Measurements from ENCODE around the gene EVA1B.

EVA1B gene

GRCh38 chr1:36350659-36351226 is 27.3 kb upstream of the EVA1B start:
- TF ChIP-seq CSDC2 (CRISPR knock-in tag; IDR thresholded peaks at IDR 0.05) (0 out of 2 replicates have a peak, but pooled peaks have one; percentile 15), ZFP3 (CRISPR knock-in tag; IDR thresholded peaks at IDR 0.05) (0 out of 2 replicates have a peak, but pooled peaks have one; percentile 16), TSHZ2 (CRISPR knock-in tag; IDR thresholded peaks at IDR 0.05) (no peak)
- ATAC-seq = peak; percentile 77

- ATAC-seq = no peak
- TF ChIP-seq ZNF565 (CRISPR knock-in tag; conservative IDR thresholded peaks at IDR 0.05; ENCODE audit: low read depth) (no peak), PPARA (CRISPR knock-in tag; IDR thresholded peaks at IDR 0.05; ENCODE audit: borderline replicate concordance) (no peak), ISL1 (CRISPR knock-in tag; IDR thresholded peaks at IDR 0.05) (no peak), ZFP30 (CRISPR knock-in tag; IDR thresholded peaks at IDR 0.05) (no peak), CSRNP3 (CRISPR knock-in tag; IDR thresholded peaks at IDR 0.05) (no peak), TOX (CRISPR knock-in tag; IDR thresholded peaks at IDR 0.05; ENCODE audit: borderline replicate concordance) (no peak), TSHZ2 (CRISPR knock-in tag; IDR thresholded peaks at IDR 0.05) (no peak), RARB (CRISPR knock-in tag; IDR thresholded peaks at IDR 0.05) (no peak), ZNF8 (CRISPR knock-in tag; IDR thresholded peaks at IDR 0.05) (no peak)
Measured at GRCh38 chr1:36349839-36350238, 26.4 kb upstream of the EVA1B start.

- ATAC-seq = no peak
- TF ChIP-seq TSHZ2 (CRISPR knock-in tag; IDR thresholded peaks at IDR 0.05) (no peak), ZNF565 (CRISPR knock-in tag; conservative IDR thresholded peaks at IDR 0.05; ENCODE audit: low read depth) (no peak), SNAI2 (CRISPR knock-in tag; IDR thresholded peaks at IDR 0.05) (no peak), ISL1 (CRISPR knock-in tag; IDR thresholded peaks at IDR 0.05) (no peak), PPARA (CRISPR knock-in tag; IDR thresholded peaks at IDR 0.05; ENCODE audit: borderline replicate concordance) (no peak), ZNF70 (CRISPR knock-in tag; IDR thresholded peaks at IDR 0.05) (no peak), RARB (CRISPR knock-in tag; IDR thresholded peaks at IDR 0.05) (no peak)
Measured at GRCh38 chr1:36349241-36349671, 25.8 kb upstream of the EVA1B start.

- no peak for ATAC-seq
- TF ChIP-seq OSR1 (CRISPR knock-in tag; IDR thresholded peaks at IDR 0.05) (no peak), TSHZ2 (CRISPR knock-in tag; IDR thresholded peaks at IDR 0.05) (no peak), CREB5 (CRISPR knock-in tag; IDR thresholded peaks at IDR 0.05; ENCODE audit: low read depth) (no peak), TOX (CRISPR knock-in tag; IDR thresholded peaks at IDR 0.05; ENCODE audit: borderline replicate concordance) (no peak), GLIS3 (CRISPR knock-in tag; IDR thresholded peaks at IDR 0.05) (no peak), BACH2 (CRISPR knock-in tag; IDR thresholded peaks at IDR 0.05; ENCODE audit: borderline replicate concordance) (no peak), POU6F1 (CRISPR knock-in tag; IDR thresholded peaks at IDR 0.05; ENCODE audit: borderline replicate concordance, low read depth) (no peak), ZNF8 (CRISPR knock-in tag; IDR thresholded peaks at IDR 0.05) (no peak)
Measured at GRCh38 chr1:36346741-36347370, 23.4 kb upstream of the EVA1B start.

Data from SK-N-SH treated with all-trans-retinoic acid at 6 μM for 48 hours (cell line).